Body of pancreas (tissue), 4 donors: ENCODE data around the gene USP32.

ENCODE experiments used
- CTCF ChIP-seq, 7 experiments: fragments of 450-650 bp in 4 of 7; fragments of 200-600 bp in 3 of 7; sonication (generic) in 3 of 7; IDR thresholded peaks; one replicate each; pipeline ENCODE4 v1.5.1; 2016 to 2019; ENCODE audit warnings: antibody characterized with exemption in 7 of 7
- POLR2A ChIP-seq, 3 donors: fragments of 450-650 bp; IDR thresholded peaks; one replicate each; pipeline ENCODE4 v1.6.1; 2016; ENCODE audit warnings: antibody characterized with exemption in 3 of 3, mild to moderate bottlenecking in 2 of 3

GRCh38 chr17:60421273-60422161, 29.6 kb upstream of the USP32 start:
- peak; percentile 72 to 99 (median 88) for TF ChIP-seq CTCF (IDR thresholded peaks at IDR 0.05)
- peak in 1 of 3 donors; percentile 35 for TF ChIP-seq POLR2A (IDR thresholded peaks at IDR 0.05)
